Measurements from ENCODE around the gene TMEM135.
"Not testable (repeated sequence)": the region's sequence is repeated elsewhere in the genome, so short reads cannot be mapped to it uniquely, and the experiment has no call there.

Gene TMEM135

GRCh38 chr11:87258171-87258833 is 220.6 kb downstream of the TMEM135 start:
- DNase-seq (ENCODE audit: low read depth), result no peak

- no peak for DNase-seq (ENCODE audit: low read depth)
These were observed 222.0 kb downstream of the TMEM135 start for GRCh38 chr11:87259736-87260135.

GRCh38 chr11:87260811-87261210 is 223.1 kb downstream of the TMEM135 start:
- no peak for DNase-seq (ENCODE audit: low read depth)

- DNase-seq (ENCODE audit: low read depth), result no peak
These were observed 225.6 kb downstream of the TMEM135 start for GRCh38 chr11:87263264-87263838.

GRCh38 chr11:87263979-87264378 is 226.2 kb downstream of the TMEM135 start:
- no peak for DNase-seq (ENCODE audit: low read depth)

GRCh38 chr11:87265132-87265531 is 227.4 kb downstream of the TMEM135 start:
- no peak for DNase-seq (ENCODE audit: low read depth)

GRCh38 chr11:87265979-87266378 is 228.2 kb downstream of the TMEM135 start:
- DNase-seq (ENCODE audit: low read depth), result no peak

- DNase-seq (ENCODE audit: low read depth), result no peak
These were observed 229.0 kb downstream of the TMEM135 start for GRCh38 chr11:87266751-87267150.

- DNase-seq (ENCODE audit: low read depth), result not testable (repeated sequence)
These were observed 234.2 kb downstream of the TMEM135 start for GRCh38 chr11:87271951-87272350.

- DNase-seq (ENCODE audit: low read depth), result no peak
These were observed 237.4 kb downstream of the TMEM135 start for GRCh38 chr11:87275176-87275575.

GRCh38 chr11:87280143-87280542 is 242.4 kb downstream of the TMEM135 start:
- no peak for DNase-seq (ENCODE audit: low read depth)

- no peak for DNase-seq (ENCODE audit: low read depth)
These were observed 243.8 kb downstream of the TMEM135 start for GRCh38 chr11:87281496-87281895.

- no peak for DNase-seq (ENCODE audit: low read depth)
These were observed 246.6 kb downstream of the TMEM135 start for GRCh38 chr11:87284306-87284705.

GRCh38 chr11:87285674-87286073 is 247.9 kb downstream of the TMEM135 start:
- not testable (repeated sequence) for DNase-seq (ENCODE audit: low read depth)

GRCh38 chr11:87286338-87286737 is 248.6 kb downstream of the TMEM135 start:
- no peak for DNase-seq (ENCODE audit: low read depth)

- no peak for DNase-seq (ENCODE audit: low read depth)
These were observed 252.7 kb downstream of the TMEM135 start for GRCh38 chr11:87290304-87290922.

- no peak for DNase-seq (ENCODE audit: low read depth)
These were observed 254.9 kb downstream of the TMEM135 start for GRCh38 chr11:87292598-87292997.

- DNase-seq (ENCODE audit: low read depth), result no peak
These were observed 257.5 kb downstream of the TMEM135 start for GRCh38 chr11:87295237-87295636.

GRCh38 chr11:87296627-87297026 is 258.9 kb downstream of the TMEM135 start:
- DNase-seq (ENCODE audit: low read depth), result no peak

GRCh38 chr11:87298155-87298554 is 260.4 kb downstream of the TMEM135 start:
- DNase-seq (ENCODE audit: low read depth), result no peak

- no peak for DNase-seq (ENCODE audit: low read depth)
These were observed 261.3 kb downstream of the TMEM135 start for GRCh38 chr11:87299041-87299481.

- no peak for DNase-seq (ENCODE audit: low read depth)
These were observed 263.1 kb downstream of the TMEM135 start for GRCh38 chr11:87300640-87301380.

Data from activated T-cell treated with anti-CD3 and anti-CD28 coated beads for 48 hours (primary cell).